GM18909 (cell line): Measurements from ENCODE around the gene RBCK1.
"Not testable (repeated sequence)": the region's sequence is repeated elsewhere in the genome, so short reads cannot be mapped to it uniquely, and the experiment has no call there.

ENCODE experiments used
- ATAC-seq: cut with Tn5 transposase; IDR thresholded peaks from one replicate; pipeline ENCODE4 v1.9.1; 2021; ENCODE audit warnings: mild to moderate bottlenecking; ENCODE audit not compliant: unreplicated experiment, poor library complexity

The RBCK1 gene

GRCh38 chr20:433300-433975 lies 25.3 kb downstream of the RBCK1 start:
- ATAC-seq, result peak; percentile 78

GRCh38 chr20:434221-434620 lies 26.1 kb downstream of the RBCK1 start:
- ATAC-seq, result no peak

- no peak for ATAC-seq
Observed at GRCh38 chr20:434661-435419, 26.7 kb downstream of the RBCK1 start.

- no peak for ATAC-seq
Observed at GRCh38 chr20:435558-435957, 27.5 kb downstream of the RBCK1 start.

- ATAC-seq, result no peak
Observed at GRCh38 chr20:436476-436875, 28.4 kb downstream of the RBCK1 start.

GRCh38 chr20:437787-438486 lies 29.8 kb downstream of the RBCK1 start:
- no peak for ATAC-seq

GRCh38 chr20:438571-439469 lies 30.7 kb downstream of the RBCK1 start:
- no peak for ATAC-seq

- ATAC-seq, result no peak
Observed at GRCh38 chr20:440148-440547, 32.0 kb downstream of the RBCK1 start.

GRCh38 chr20:440636-441035 lies 32.5 kb downstream of the RBCK1 start:
- ATAC-seq, result no peak

GRCh38 chr20:443223-443775 lies 35.2 kb downstream of the RBCK1 start:
- ATAC-seq, result no peak

GRCh38 chr20:444117-444516 lies 36.0 kb downstream of the RBCK1 start:
- ATAC-seq, result no peak

GRCh38 chr20:444862-445426 lies 36.8 kb downstream of the RBCK1 start:
- no peak for ATAC-seq

GRCh38 chr20:445514-446336 lies 37.6 kb downstream of the RBCK1 start:
- no peak for ATAC-seq

GRCh38 chr20:452021-452420 lies 43.9 kb downstream of the RBCK1 start:
- ATAC-seq, result not testable (repeated sequence)

- ATAC-seq, result no peak
Observed at GRCh38 chr20:454951-455350, 46.9 kb downstream of the RBCK1 start.

- ATAC-seq, result no peak
Observed at GRCh38 chr20:458776-459175, 50.7 kb downstream of the RBCK1 start.

- ATAC-seq, result no peak
Observed at GRCh38 chr20:460180-460579, 52.1 kb downstream of the RBCK1 start.

GRCh38 chr20:460707-461106 lies 52.6 kb downstream of the RBCK1 start:
- ATAC-seq, result no peak
